ENCODE results near the gene VGLL4.

Gene VGLL4

DNA sequence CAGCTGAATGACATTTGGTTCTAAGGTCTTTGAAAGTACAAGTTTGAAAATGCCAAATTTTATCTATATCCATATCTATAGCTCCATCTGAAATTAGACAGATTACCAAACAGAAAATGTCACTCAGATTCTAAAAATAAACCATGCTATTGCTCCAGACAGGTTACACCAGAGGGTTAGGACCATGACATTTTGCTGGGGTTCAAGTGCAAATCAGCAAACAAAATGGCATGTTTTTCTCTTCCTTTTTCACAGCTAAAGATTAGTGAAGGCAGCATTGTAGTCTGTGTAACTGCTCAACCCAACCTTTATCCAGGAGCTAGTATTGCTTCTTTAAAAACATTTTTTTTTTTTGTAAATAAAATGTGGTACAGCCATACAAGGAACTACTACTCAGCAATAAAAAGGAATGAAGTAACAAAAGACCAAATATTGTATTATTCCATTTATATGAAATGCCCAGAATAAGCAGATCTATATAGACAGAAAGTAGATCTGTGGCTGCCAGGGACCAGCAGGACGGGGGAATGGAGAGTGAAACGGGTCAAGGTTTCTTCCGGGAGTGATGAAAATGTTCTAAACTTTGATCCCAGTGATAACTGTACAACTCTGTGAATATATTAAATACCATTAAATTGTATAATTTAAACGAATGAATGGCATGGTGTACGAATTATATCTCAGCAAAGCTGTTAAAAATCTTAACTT is 18.2 kb downstream of the VGLL4 start:
- no peak for DNase-seq

- no peak for DNase-seq
Measured at GRCh38 chr3:11624704-11625375, 18.9 kb downstream of the VGLL4 start.

- DNase-seq = no peak
Measured at GRCh38 chr3:11624161-11624560, 19.6 kb downstream of the VGLL4 start.

- DNase-seq = no peak
Measured at GRCh38 chr3:11622586-11623550, 20.8 kb downstream of the VGLL4 start.

DNA sequence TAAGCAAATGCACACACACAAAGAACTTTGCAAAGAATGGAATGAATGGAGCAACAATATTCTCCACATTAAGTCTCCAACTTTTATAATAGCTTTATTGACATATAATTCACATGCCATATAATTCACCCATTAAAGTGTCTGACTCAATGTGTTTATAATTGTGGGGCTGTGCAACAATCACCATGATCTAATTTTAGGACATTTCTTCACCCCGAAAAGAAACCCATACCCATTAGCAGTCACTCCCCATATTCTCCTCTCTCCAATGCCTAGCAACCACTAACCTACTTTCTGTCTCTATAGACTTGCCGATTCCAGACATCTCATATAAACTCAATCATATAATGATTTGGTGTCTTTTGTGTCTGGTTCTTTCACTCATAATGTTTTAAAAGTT is 22.6 kb downstream of the VGLL4 start:
- no peak for DNase-seq

GRCh38 chr3:11619946-11620652 is 23.6 kb downstream of the VGLL4 start:
- DNase-seq = no peak

DNA sequence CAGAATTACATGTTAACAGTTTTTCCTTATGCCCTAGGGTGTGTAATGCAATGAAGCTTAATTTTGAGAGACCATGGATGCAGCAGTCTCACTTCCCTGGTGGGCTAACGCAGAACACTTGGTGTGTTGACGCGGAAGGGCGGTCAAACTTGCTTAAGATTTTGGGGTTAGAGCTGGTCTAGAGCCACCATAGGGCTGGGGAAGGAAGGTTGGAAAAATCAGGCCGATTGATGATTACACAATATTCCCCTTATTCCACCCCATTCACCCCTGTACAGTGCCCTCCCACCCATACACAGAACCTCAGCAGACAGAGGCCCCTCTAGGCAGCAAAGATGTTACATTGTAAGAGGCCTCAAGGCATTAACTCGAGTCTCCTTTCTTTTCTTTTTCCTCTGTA is 24.3 kb downstream of the VGLL4 start:
- no peak for DNase-seq

- DNase-seq = no peak
Measured at GRCh38 chr3:11618904-11619303, 24.8 kb downstream of the VGLL4 start.

DNA sequence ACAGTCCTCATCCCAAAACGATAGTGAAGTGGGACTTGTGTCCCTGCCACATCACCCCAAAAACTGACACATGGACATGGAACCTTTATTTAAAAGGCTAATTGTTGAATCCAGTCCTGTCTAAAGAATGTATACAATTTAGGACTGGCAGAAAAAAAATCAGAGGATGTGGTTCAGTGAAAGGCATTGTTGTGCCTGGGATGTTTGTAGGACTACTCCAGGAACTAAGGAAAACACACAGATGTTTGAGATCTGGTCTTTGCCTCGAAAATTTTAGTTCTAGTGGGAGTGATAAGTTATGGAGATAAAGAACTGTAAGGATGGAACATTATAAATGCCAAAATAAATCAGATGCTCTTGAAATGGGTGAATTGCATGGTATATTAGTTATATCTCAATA is 27.2 kb downstream of the VGLL4 start:
- DNase-seq = no peak

- no peak for DNase-seq
Measured at GRCh38 chr3:11613851-11614487, 29.7 kb downstream of the VGLL4 start.

DNA sequence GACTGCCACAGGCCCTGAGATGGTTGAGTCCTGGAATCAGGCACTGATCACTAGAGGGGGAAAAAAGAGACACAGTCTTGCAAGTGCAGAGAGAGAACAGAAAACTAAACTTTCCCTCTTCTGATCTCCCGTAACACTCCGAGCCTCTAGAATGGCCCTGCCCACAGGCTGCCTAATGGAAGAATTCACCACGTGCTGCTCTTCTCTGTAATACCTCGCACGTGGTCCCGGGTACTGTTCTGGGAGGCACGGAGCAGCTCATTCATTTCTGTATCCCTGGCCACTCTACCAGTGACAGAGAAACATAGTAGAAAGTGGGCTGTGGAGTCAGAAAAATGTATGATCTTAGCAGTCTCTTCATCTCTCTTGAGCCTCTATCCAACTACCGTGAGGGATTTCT is 30.4 kb downstream of the VGLL4 start:
- no peak for DNase-seq

GRCh38 chr3:11612515-11613188 is 31.1 kb downstream of the VGLL4 start:
- no peak for DNase-seq

GRCh38 chr3:11611341-11611799 is 32.3 kb downstream of the VGLL4 start:
- DNase-seq = no peak

DNA sequence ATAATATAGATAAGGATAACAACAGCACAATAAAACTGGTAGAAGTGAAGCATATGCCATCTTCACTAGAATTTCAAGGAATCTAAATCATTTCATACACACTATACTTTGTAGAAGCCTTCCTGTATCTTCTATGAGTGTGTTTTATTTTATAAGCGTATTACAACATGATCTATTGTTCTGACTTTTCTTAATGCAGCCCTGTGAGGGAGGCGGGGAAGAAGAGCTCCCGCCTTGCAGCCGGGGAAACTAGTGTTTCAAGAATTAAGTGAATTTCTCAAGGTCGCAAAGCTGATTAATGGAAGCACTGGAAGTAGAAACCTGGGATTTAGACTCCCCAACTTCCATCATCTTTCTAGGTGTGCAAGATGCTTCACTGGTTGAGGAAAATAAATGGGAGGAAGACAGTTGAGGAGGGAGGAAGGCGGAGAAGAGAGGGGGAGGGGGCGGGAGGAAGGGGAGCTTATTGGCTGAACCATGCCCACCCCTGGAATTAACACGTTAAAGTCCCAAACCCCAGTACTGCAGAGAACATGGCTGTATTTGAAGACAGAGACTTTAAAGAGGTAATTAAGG is 32.9 kb downstream of the VGLL4 start:
- no peak for DNase-seq

DNA sequence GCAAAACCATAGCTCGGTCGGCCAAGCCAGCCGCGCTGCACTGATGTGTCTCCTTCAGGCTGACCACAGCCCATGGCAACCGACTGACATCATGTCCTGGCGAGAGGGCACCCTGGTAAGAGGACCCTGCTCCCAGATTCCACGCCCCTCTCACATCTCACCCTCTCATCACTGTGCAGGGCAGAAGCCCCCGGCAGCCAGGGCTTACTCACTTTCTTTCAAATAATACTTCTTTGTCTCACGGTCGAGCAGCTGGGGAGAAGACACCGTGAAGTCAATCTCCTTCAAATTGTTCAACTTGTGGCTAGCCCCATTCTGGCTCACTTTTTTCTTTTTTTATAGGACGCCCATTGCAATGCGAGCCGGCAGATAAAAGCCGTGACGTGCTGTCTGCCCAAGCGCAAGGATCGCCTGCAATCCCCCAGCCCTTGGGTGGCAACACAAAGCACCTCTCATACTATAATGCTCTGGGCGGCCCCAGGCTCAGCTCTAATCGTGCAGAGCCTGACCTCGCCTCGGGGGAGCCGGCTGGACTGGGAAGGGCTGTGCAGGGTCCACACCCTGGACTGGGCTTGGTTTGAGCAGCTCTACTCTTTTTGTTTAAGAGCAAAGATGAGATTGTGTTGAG is 33.6 kb downstream of the VGLL4 start:
- DNase-seq = no peak

GRCh38 chr3:11609481-11609880 is 34.2 kb downstream of the VGLL4 start:
- no peak for DNase-seq

GRCh38 chr3:11607816-11608215 is 35.9 kb downstream of the VGLL4 start:
- DNase-seq = no peak

DNA sequence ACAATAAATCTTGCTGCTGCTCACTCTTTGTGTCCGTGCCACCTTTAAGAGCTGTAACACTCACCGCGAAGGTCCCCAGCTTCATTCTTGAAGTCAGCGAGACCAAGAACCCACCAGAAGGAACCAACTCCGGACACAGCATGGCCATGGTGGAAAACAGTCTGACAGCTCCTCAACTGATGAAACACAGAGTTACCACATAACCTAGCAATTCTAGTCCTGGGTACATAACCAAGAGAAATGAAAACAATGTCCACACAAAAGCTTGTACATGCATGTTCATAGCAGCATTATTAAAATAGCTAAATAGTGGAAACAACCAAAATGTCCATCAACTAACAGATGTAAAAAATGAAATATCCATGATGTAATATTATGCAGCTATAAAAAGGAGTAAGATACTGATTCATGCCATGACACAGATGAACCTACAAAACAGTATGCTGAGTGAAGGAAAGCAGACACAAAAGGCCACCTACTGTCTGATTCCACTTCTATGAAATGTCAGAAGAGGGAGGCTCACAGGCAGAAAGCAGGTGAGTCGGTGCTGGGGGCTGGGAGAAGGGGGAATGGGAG is 36.8 kb downstream of the VGLL4 start:
- no peak for DNase-seq

DNA sequence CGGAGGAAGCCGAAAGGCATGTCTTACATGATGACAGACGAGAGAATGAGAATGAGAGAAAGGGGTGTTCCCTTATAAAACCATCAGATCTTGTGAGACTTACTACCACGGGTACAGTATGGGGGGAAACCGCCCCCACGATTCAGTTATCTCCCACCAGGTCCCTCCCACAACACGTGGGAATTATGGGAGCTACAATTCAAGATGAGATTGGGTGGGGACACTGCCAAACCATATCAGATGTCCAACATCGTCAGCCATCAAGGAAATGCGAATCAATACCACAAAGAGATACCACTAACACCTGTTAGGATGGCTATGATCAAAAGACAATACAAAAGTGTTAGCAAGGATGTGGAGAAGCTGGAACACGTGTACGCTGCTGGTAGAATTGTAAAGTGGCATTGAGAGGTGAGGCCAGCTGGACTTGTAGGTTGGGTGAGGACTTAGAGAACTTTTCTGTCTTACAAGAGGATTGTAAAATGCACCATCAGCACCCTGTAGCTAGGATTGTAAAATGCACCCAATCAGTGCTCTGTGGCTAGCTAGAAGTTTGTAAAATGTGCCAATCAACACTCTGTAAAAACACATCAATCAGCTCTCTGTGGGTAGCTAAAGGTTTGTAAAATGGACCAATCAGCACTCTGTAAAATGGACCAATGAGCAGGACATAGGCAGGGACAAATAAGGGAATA is 37.5 kb downstream of the VGLL4 start:
- no peak for DNase-seq

- DNase-seq = no peak
Measured at GRCh38 chr3:11605398-11605797, 38.3 kb downstream of the VGLL4 start.
